GM12878 (cell line): ENCODE results near the gene SLC38A3. TPM values are rescaled to one million over a fixed set of nuclear protein-coding genes. Genes with fewer than 3 reads are reported as not detected.

Experiments
- ATAC-seq: fragments of 200-7000 bp; cut with Tn5 transposase; 3 replicates; pipeline ENCODE4 v1.9.1; 2020; ENCODE audit warnings: mild to moderate bottlenecking, moderate library complexity
- BruUV-seq: library from RNA; stranded (reverse); fragments of 400-500 nt; replicated peaks from 2 replicates; lab custom pipeline; 2021; lab: Mats Ljungman, UMichigan
- CTCF ChIA-PET: fragments of 300-600 bp; sonication (Branson Sonifier 250); formaldehyde crosslinking; extraction: SDS; loops from one replicate; lab custom pipeline; 2021; ENCODE audit warnings: inconsistent platforms; lab: Yijun Ruan, JAX
- POLR2A ChIA-PET: fragments of 350-600 bp; formaldehyde crosslinking; extraction: SDS; loops from one replicate; lab custom pipeline; 2021; ENCODE audit warnings: inconsistent platforms; lab: Charles Lee
- RAD21 ChIA-PET: fragments of 300-600 bp; sonication (Branson Sonifier 250); formaldehyde crosslinking; loops from one replicate; lab custom pipeline; 2023; ENCODE audit warnings: antibody characterized with exemption; ENCODE audit not compliant: unreplicated experiment; lab: Charles Lee
- SMC1A ChIA-PET: fragments of 300-600 bp; sonication (Branson Sonifier 250); formaldehyde crosslinking; loops from one replicate; lab custom pipeline; 2023; ENCODE audit not compliant: unreplicated experiment, uncharacterized antibody; lab: Charles Lee
- DNase-seq: peaks from one replicate; pipeline ENCODE4 v3.0.0-alpha.2; 2011; ENCODE audit warnings: low read depth, low spot score
- FAIRE-seq: peaks from 3 replicates; lab custom pipeline; 2011; peaks lifted over from hg19 to GRCh38; lab: Jason Lieb, UNC
- H2AFZ ChIP-seq: 2 replicates; pipeline ENCODE4 v1.6.0; 2011; ENCODE audit warnings: low read depth, low read length, control low read depth; ENCODE audit not compliant: control insufficient read depth
- H3K27ac ChIP-seq: 2 replicates; pipeline ENCODE4 v1.5.1; 2011; ENCODE audit warnings: control low read depth; ENCODE audit not compliant: control insufficient read depth, insufficient read depth
- H3K27me3 ChIP-seq, 2 experiments: replicated peaks in 1 of 2; 2 replicates each; pipeline versions ENCODE4 v1.6.0 to v1.6.1; 2011; ENCODE audit warnings: low read length in 1 of 2; ENCODE audit not compliant: control insufficient read depth in 2 of 2, insufficient read depth in 2 of 2
- H3K36me3 ChIP-seq, 2 experiments: 2 replicates each; pipeline ENCODE4 v1.5.1; 2011; ENCODE audit warnings: low read length in 1 of 2; ENCODE audit not compliant: control insufficient read depth in 2 of 2, insufficient read depth in 2 of 2
- H3K4me1 ChIP-seq: 2 replicates; pipeline ENCODE4 v1.6.1; 2011; ENCODE audit warnings: mild to moderate bottlenecking, low read length, moderate library complexity, mixed read lengths; ENCODE audit not compliant: control insufficient read depth, insufficient read depth
- H3K4me2 ChIP-seq: 2 replicates; pipeline ENCODE4 v1.6.0; 2011; ENCODE audit warnings: control low read depth; ENCODE audit not compliant: control insufficient read depth, insufficient read depth
- H3K4me3 ChIP-seq: fragments of 200-600 bp; sonication (generic); 2 replicates; pipeline ENCODE4 v1.5.1; 2016
- H3K79me2 ChIP-seq: 2 replicates; pipeline ENCODE4 v1.6.0; 2011; ENCODE audit warnings: low read length; ENCODE audit not compliant: control insufficient read depth, insufficient read depth
- H3K9ac ChIP-seq: 2 replicates; pipeline ENCODE4 v1.8.0; 2011; ENCODE audit warnings: low read length, control low read depth, mixed read lengths; ENCODE audit not compliant: control insufficient read depth, insufficient read depth
- H3K9me3 ChIP-seq: replicated peaks from 3 replicates; pipeline ENCODE4 v1.5.1; 2011; ENCODE audit warnings: mild to moderate bottlenecking, low read length; ENCODE audit not compliant: control insufficient read depth, insufficient read depth
- H4K20me1 ChIP-seq: 2 replicates; pipeline ENCODE4 v1.6.0; 2011; ENCODE audit not compliant: control insufficient read depth, insufficient read depth
- BMI1 ChIP-seq: fragments of 450-650 bp; IDR thresholded peaks from 2 replicates; pipeline ENCODE4 v1.6.1; 2016; ENCODE audit warnings: mild to moderate bottlenecking, moderate library complexity, borderline replicate concordance
- CHD2 ChIP-seq: IDR thresholded peaks from 2 replicates; pipeline ENCODE4 v1.6.1; 2011; ENCODE audit warnings: low read depth, low read length, improper control_type of control experiment, borderline replicate concordance
- CREM ChIP-seq: IDR thresholded peaks from 2 replicates; pipeline ENCODE4 v1.6.1; 2014; ENCODE audit warnings: antibody characterized with exemption, low read depth
- HDAC2 ChIP-seq: fragments of 200-600 bp; sonication (generic); IDR thresholded peaks from 2 replicates; pipeline ENCODE4 v1.6.1; 2017
- IRF4 ChIP-seq: IDR thresholded peaks from 2 replicates; pipeline ENCODE4 v1.6.1; 2011; ENCODE audit warnings: low read depth, low read length
- JUND ChIP-seq: IDR thresholded peaks from 2 replicates; pipeline ENCODE4 v1.6.1; 2012; ENCODE audit warnings: low read depth, mild to moderate bottlenecking, low read length, improper control_type of control experiment, moderate library complexity
- NR2C2 ChIP-seq: IDR thresholded peaks from 2 replicates; pipeline ENCODE4 v1.6.1; 2011; ENCODE audit warnings: borderline replicate concordance, low read depth; ENCODE audit not compliant: control insufficient read depth, insufficient read length
- NRF1 ChIP-seq: conservative IDR thresholded peaks from 2 replicates; pipeline ENCODE4 v1.6.1; 2011; ENCODE audit warnings: mild to moderate bottlenecking, low read depth, low read length, improper control_type of control experiment
- POLR2A ChIP-seq: IDR thresholded peaks from 2 replicates; pipeline ENCODE4 v1.6.1; 2011; ENCODE audit warnings: low read depth, mild to moderate bottlenecking, low read length
- SRF ChIP-seq, 2 experiments: IDR thresholded peaks; 2 replicates each; pipeline ENCODE4 v1.6.1; 2011; ENCODE audit warnings: low read depth in 2 of 2, low read length in 2 of 2, mild to moderate bottlenecking in 1 of 2, moderate library complexity in 1 of 2
- ZBED1 ChIP-seq: IDR thresholded peaks from 2 replicates; pipeline ENCODE4 v1.6.1; 2016; ENCODE audit warnings: borderline replicate concordance
- WGBS: methylation state at CpG from one replicate; pipeline ENCODE4 v1.1.6; 2016; ENCODE audit warnings: low lambda C conversion rate; ENCODE audit not compliant: insufficient replicate concordance, insufficient coverage; ENCODE audit errors: missing lambda C conversion rate; 5-methylcytosine and 5-hydroxymethylcytosine counted together
- in situ Hi-C: fragments of 300-500 bp; cut with MboI; formaldehyde crosslinking; loops from 9 replicates; pipeline ENCODE4 v1.14.3; 2018; ENCODE audit warnings: mixed read lengths
- intact Hi-C: fragments of 100-400 bp; cut with micrococcal nuclease; formaldehyde crosslinking; loops from one replicate; pipeline ENCODE4 v1.14.2; 2022; ENCODE audit not compliant: unreplicated experiment
- polyA plus RNA-seq, 11 experiments: library from polyadenylated mRNA; depleted of rRNA in 4 of 11; unstranded in 6 of 11; stranded (reverse) in 5 of 11; fragments of >200 nt; fragmentation: Nextera tagmentation in 4 of 11; fragmentation: Illumina TruSeq in 1 of 11; extraction: Ambion mirVana in 4 of 11; extraction: Trizol in 1 of 11; gene quantifications; 1 replicate in 1 of 11; 2 replicates in 10 of 11; pipeline versions ENCODE4 v1.2.1 to v1.2.3, GENCODE V29; 2011 to 2016; ENCODE audit warnings: inconsistent platforms in 2 of 11, missing spikeins in 2 of 11, low read depth in 1 of 11
- total RNA-seq, 4 experiments: library from RNA; depleted of rRNA in 3 of 4; stranded (reverse); fragments of >200 nt in 3 of 4; fragmentation: Illumina TruSeq in 1 of 4; extraction: Trizol in 1 of 4; gene quantifications; 2 replicates each; pipeline versions ENCODE4 v1.2.1 to v1.2.3, GENCODE V29; 2013 to 2021
- TF ChIP-seq, protein P1 (sequence below): IDR thresholded peaks from 2 replicates; pipeline ENCODE4 v1.6.1; 2011; ENCODE audit warnings: borderline replicate concordance, low read depth, mild to moderate bottlenecking, moderate library complexity, mixed read lengths, low read length; ENCODE audit not compliant: insufficient read depth; ENCODE audit errors: extremely low read length
- TF ChIP-seq, protein P2 (sequence below): fragments of 450-650 bp; formaldehyde crosslinking; IDR thresholded peaks from 2 replicates; pipeline ENCODE4 v1.4.0; 2022; ENCODE audit warnings: mild to moderate bottlenecking, moderate library complexity
- TF ChIP-seq, protein P3 (sequence below): fragments of 150-350 bp; IDR thresholded peaks from 2 replicates; pipeline ENCODE4 v1.6.1; 2016; ENCODE audit warnings: low read depth, low read length

The SLC38A3 gene
- total and polyA plus RNA-seq, 10 of the 15 experiments (the other 5 are each of a cell fraction or from before 2014, with no cell fraction given): 0.14 TPM; not detected in 9

DNA sequence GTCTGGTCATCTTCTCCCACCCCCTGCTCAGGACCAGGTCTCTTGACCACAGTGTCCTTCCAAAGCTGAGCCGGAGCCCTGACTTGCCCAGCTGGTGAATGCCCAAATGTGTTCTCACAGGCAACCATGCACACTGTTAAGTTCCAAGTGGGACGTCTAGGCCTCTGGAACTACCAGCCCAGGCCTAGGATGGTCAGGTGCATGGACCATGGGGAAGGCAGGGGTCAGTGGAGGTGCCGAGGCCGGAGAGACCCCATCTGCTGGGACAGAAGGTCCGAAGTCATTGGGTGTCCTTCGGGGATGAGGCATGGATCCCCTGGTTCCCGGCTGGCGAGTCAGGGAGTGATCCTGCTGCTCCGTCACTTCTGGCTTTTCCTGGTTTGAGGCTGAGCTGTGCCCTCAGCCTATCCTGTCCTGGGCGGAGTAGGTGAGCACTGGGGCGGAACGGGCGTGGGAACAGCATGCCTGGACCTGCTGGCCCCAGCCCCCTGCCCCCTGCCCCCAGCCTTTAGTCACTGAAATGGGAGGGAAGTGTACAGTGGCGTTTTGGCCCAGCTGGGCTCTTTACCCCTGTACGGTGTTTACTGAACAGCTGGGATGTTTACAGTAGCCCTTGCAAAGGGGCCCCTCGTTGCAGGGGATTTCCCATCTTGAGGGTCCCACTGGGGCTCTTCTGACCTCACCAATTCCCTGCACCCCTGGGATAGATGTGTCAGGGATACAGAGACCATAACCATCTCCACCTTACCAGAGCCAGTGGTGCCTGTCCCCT, 37.8 kb upstream of the SLC38A3 start:
- in situ Hi-C loops: no loop called here
- DNase-seq: no peak
- no peak for ATAC-seq
- no peaks in the 10 kb centered on the region; the same call in 1 of the 2 replicates for H4K20me1 ChIP-seq
- no peaks in the 10 kb centered on the region for H3K4me1 ChIP-seq
- TF ChIP-seq SRF (IDR thresholded peaks at IDR 0.05; ENCODE audit: low read depth in 2 of 2, low read length in 2 of 2): no peak
- TF ChIP-seq NR2C2: no peak
- TF ChIP-seq, protein P1, sequence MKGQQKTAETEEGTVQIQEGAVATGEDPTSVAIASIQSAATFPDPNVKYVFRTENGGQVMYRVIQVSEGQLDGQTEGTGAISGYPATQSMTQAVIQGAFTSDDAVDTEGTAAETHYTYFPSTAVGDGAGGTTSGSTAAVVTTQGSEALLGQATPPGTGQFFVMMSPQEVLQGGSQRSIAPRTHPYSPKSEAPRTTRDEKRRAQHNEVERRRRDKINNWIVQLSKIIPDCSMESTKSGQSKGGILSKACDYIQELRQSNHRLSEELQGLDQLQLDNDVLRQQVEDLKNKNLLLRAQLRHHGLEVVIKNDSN: no peak
- TF ChIP-seq ZBED1: no peak
- no peak for TF ChIP-seq CREM
- TF ChIP-seq CHD2: no peak
- no peak for TF ChIP-seq JUND
- no peak for TF ChIP-seq HDAC2
- no peak for TF ChIP-seq BMI1
- no peak for TF ChIP-seq IRF4
- TF ChIP-seq POLR2A: no peak
- TF ChIP-seq, protein P2, sequence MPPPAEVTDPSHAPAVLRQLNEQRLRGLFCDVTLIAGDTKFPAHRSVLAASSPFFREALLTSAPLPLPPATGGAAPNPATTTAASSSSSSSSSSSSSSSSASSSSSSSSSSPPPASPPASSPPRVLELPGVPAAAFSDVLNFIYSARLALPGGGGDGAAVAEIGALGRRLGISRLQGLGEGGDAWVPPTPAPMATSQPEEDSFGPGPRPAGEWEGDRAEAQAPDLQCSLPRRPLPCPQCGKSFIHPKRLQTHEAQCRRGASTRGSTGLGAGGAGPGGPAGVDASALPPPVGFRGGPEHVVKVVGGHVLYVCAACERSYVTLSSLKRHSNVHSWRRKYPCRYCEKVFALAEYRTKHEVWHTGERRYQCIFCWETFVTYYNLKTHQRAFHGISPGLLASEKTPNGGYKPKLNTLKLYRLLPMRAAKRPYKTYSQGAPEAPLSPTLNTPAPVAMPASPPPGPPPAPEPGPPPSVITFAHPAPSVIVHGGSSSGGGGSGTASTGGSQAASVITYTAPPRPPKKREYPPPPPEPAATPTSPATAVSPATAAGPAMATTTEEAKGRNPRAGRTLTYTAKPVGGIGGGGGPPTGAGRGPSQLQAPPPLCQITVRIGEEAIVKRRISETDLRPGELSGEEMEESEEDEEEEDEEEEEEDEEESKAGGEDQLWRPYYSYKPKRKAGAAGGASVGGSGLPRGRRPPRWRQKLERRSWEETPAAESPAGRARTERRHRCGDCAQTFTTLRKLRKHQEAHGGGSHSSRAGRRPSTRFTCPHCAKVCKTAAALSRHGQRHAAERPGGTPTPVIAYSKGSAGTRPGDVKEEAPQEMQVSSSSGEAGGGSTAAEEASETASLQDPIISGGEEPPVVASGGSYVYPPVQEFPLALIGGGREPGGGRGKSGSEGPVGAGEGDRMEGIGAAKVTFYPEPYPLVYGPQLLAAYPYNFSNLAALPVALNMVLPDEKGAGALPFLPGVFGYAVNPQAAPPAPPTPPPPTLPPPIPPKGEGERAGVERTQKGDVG (CRISPR knock-in tag): no peak
- no peak for TF ChIP-seq NRF1
- TF ChIP-seq, protein P3, sequence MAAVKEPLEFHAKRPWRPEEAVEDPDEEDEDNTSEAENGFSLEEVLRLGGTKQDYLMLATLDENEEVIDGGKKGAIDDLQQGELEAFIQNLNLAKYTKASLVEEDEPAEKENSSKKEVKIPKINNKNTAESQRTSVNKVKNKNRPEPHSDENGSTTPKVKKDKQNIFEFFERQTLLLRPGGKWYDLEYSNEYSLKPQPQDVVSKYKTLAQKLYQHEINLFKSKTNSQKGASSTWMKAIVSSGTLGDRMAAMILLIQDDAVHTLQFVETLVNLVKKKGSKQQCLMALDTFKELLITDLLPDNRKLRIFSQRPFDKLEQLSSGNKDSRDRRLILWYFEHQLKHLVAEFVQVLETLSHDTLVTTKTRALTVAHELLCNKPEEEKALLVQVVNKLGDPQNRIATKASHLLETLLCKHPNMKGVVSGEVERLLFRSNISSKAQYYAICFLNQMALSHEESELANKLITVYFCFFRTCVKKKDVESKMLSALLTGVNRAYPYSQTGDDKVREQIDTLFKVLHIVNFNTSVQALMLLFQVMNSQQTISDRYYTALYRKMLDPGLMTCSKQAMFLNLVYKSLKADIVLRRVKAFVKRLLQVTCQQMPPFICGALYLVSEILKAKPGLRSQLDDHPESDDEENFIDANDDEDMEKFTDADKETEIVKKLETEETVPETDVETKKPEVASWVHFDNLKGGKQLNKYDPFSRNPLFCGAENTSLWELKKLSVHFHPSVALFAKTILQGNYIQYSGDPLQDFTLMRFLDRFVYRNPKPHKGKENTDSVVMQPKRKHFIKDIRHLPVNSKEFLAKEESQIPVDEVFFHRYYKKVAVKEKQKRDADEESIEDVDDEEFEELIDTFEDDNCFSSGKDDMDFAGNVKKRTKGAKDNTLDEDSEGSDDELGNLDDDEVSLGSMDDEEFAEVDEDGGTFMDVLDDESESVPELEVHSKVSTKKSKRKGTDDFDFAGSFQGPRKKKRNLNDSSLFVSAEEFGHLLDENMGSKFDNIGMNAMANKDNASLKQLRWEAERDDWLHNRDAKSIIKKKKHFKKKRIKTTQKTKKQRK: no peak
- FAIRE-seq: no peak
- no peaks in the 10 kb centered on the region for H3K36me3 ChIP-seq
- no peak overlapping the region for H2AFZ ChIP-seq
- no TSS peak for BruUV-seq
- 21% methylated on average over 15 of the region's 16 CpGs for WGBS
- SMC1A ChIA-PET: no interaction called here
- H3K9me3 ChIP-seq: no peaks in the 10 kb centered on the region
- H3K79me2 ChIP-seq: no peaks in the 10 kb centered on the region
- RAD21 ChIA-PET: no interaction called here
- CTCF ChIA-PET: no interaction called here
- no peak overlapping the region for H3K9ac ChIP-seq
- no peak overlapping the region for H3K4me2 ChIP-seq
- H3K4me3 ChIP-seq: no peak overlapping the region
- H3K27me3 ChIP-seq: no peaks in the 10 kb centered on the region; a peak in 1 of 4 replicates
- intact Hi-C loops: no loop called here
- POLR2A ChIA-PET: no interaction called here
- H3K27ac ChIP-seq: no peak overlapping the region
